HG03045 (cell line): Measurements from ENCODE around the gene CAP2.
"Not testable (repeated sequence)": the region's sequence is repeated elsewhere in the genome, so short reads cannot be mapped to it uniquely, and the experiment has no call there.

Experiments used
- ATAC-seq: cut with Tn5 transposase; IDR thresholded peaks from one replicate; pipeline ENCODE4 v1.9.1; 2021; ENCODE audit warnings: mild to moderate bottlenecking, moderate library complexity; ENCODE audit not compliant: unreplicated experiment

CAP2 gene

DNA sequence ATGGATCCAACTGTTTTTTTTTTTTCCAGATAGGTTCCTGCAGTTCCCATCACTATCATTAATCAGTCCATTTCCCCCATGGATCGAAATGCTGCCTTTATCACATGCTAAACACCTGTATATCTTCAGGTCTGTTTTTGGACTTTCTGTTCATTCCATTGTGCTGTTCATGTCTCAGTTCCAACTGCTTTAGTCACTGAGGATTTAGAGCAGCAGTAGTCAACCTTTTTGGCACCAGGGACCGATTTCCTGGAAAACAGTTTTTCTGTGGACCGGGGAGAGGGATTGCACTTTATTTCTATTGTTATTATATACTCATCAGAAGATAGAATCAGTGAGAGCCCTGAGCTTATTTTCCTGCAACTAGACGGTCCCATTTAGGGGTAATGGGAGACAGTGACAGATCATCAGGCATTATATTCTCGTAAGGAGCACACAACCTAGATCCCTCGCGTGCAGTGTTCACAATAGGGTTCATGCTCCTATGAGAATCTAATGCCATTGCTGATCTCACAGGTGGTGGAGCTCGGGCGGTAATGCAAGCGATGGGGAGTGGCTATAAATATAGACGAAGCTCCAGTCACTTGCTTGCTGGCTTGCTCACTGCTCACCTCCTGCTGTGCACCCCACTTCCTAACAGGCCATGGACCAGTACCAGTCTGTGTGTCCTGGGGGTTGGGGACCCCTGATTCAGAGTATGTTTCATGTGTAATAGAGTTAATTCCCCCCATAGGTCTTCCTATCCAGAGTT lies 46.0 kb downstream of the CAP2 start:
- ATAC-seq: no peak

GRCh38 chr6:17440811-17441210 lies 47.4 kb downstream of the CAP2 start:
- ATAC-seq: not testable (repeated sequence)

GRCh38 chr6:17442196-17442595 lies 48.8 kb downstream of the CAP2 start:
- no peak for ATAC-seq

GRCh38 chr6:17446713-17447112 lies 53.3 kb downstream of the CAP2 start:
- ATAC-seq: no peak

DNA sequence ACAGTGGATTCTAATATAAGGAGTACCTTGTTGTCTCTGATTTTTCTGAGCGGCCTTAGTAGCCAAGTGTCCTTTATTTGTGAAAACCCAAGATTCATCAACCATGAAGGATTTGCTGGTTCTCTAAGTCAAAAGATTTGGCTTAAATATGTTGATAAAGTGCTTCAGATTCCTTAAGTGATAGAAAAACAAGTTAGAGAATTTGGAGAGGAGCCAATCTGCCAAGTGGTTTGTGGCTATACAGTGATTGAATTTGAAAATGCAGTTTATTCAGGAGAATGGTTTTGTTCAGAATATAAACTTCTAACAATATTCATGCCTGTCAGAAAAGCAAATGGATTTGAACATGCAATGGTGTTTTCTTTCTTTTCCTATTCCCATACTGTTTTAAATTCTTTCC lies 54.8 kb downstream of the CAP2 start:
- no peak for ATAC-seq

- no peak for ATAC-seq
Observed at GRCh38 chr6:17450397-17450796, 57.0 kb downstream of the CAP2 start.

DNA sequence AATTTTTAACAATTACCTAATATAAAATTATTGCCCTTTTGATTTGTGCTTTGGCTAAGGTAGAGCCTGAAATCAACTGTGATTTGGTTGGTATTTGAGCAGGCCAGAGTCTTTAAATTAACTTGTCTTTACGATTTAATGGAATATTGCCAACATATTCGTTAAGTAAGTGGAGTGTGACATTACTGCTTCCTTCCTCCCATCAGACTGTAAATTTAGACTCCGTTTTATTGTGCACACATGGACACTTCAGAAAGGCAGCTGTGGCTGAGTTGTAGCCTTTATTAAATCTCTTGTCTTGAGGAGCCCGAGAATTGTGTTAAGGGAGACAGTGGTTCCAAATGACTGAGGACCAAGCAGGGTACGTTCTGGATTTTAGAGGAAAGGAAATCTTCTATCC lies 57.4 kb downstream of the CAP2 start:
- no peak for ATAC-seq

DNA sequence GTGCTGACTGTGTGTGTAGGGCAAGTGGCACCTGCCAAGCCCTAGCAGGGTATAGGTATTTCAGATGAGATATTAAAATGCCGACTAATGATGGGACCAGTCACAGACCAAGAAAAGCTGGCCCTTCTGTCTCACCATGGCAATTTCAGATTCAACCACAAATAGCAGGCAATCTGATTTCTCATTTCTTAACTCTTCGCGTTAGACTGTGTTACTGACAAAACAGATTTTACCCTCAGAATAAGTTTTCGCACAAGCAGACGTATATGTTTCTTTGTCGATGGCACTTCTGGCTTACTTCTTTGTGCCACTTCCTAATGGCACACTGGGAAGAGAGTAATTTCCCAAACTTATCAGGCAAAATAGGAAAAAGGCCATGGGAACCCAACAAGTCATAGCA lies 58.7 kb downstream of the CAP2 start:
- ATAC-seq: no peak

DNA sequence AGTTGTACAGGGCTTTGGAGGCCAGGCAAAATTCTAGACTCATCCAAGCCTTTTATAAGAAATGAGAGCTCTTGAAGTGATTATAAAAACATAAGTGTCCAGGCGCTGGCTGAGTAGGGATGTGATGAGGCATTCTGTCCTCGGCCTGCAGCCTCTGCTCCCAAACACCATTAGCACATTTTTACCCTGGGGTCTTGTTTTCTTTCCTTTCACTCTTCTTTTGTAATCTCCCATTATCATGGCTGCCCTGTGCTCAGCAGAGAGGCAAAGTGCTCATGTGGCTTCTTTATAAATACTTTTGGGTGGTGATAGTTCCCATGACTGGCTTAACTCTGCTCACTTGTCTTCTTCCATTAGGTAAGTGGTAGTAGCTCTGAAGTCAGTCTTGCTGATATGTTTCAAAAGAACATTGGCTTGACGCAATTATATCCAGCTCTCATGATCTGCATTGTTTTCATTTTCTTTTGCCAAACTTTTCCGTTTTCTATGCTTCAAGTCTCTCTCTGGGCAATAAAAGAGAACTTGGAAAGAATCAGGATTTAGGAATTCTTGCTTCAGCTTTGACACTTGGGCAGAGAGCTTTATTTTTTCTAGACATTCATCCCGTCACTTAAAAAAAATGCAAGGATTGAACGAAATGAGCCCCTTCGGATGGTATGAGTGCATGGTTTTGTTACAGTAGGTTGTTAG lies 61.1 kb downstream of the CAP2 start:
- ATAC-seq: no peak

DNA sequence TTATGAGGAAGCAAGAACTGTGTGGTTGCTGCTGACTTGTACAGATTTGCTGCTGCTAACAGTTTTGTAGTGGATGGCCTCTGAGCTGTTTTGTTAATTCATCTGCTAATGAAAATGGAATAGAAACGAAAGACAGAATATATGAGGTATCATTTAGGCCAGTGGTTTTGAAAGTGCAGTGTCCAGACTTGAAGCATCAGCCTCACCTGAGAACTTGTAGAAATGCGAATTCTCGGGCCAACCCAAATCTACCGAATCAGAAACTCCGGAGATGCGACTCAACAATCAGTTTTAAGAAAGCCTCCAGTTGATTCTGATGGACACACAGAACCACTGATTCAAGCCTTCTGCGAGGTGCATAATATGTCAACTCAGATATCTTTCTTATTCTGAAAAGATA lies 62.5 kb downstream of the CAP2 start:
- ATAC-seq: no peak

DNA sequence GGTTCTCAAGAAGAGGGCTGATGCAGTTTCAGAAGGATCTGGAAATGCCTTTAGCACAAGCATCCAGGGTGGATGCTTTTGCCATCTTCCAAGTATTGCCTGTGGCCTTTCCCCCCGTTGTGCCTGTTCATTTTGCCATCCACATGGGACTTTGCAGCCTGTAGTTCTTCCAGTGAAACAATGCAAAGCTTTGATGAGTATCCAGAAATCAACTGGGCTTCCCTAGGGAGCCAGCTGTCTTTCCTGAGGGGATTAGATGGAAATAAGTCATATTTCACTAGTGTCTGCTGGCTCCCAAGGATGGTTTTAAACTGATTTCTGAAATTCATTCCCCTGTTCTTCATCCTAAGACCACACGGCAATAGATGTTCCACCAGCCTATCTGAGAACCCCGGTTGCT lies 63.3 kb downstream of the CAP2 start:
- ATAC-seq: no peak

DNA sequence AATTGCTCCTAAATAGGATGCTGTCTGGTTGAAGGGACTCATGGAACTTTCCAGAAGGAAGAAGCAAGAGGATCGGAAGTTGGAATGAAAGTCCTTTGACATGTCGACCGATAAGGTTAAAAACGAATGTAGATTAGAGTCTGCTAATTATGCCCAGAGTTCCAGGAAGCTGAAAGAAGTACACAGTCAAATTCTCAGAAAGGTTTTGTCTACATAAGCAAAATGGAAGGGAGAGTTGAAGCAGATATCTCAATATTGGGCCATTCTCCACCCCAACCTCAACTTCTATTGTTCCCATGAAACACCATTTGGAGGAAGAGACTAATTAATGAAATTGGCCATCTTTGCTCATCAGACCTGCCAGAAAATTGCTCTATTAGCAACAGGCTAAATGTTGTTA lies 64.0 kb downstream of the CAP2 start:
- no peak for ATAC-seq

- ATAC-seq: no peak
Observed at GRCh38 chr6:17457956-17458355, 64.6 kb downstream of the CAP2 start.

DNA sequence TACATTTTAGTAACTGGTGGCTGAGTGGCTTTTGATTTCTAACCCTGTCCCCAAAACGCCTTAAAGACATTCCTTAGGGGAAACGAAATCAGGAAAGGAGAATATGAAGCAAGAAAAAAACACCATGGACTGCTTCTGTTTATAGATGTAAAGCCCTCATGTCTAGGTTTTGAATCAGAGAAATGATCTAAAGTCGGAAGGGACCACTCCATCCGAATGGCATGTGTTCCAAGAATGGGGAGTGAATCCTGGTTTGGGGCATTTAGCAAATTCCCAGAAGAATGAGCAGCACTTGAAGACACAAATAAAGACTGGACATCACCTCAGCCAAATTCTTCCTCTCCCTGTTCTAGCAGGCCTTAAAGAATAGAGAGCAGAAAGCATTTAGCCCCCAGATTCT lies 65.6 kb downstream of the CAP2 start:
- no peak for ATAC-seq

DNA sequence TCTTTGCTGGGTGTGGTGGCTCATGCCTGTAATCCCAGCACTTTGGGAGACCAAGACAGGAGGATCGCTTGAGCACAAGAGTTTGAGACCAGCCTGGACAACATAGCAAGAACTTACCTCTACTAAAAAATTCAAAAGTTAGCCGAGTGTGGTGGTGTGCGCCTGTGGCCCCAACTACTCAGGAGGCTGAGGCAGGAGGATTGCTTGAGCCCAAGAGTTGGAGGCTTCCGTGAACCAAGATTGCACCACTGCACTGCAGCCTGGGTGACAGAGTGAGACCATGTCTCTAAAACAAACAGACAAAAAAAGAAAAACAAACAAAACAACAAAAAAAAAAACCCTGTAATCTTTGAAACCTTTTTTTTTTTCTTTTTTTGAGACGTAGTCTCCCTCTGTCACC lies 67.5 kb downstream of the CAP2 start:
- no peak for ATAC-seq

GRCh38 chr6:17466147-17466546 lies 72.8 kb downstream of the CAP2 start:
- ATAC-seq: no peak

DNA sequence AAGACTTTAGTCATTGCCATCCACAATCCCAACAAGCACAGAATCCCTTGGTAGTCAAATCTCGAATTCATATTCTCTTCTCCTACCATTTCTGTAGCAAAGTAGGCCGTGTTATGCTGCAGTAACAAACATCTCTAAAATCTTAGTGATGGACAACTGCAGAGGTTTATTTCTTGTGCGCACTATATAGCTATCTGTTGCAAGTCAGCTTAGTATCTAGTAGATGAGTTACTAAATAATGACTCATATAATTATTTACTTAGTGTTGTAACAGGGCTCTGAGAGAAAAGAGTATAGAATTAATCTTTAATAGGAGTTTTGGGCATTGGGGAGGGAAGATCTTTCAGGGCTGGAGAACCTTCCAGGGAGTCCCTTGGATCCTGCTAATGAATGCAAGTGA lies 73.3 kb downstream of the CAP2 start:
- no peak for ATAC-seq

GRCh38 chr6:17469006-17469832 lies 75.8 kb downstream of the CAP2 start:
- ATAC-seq: no peak

DNA sequence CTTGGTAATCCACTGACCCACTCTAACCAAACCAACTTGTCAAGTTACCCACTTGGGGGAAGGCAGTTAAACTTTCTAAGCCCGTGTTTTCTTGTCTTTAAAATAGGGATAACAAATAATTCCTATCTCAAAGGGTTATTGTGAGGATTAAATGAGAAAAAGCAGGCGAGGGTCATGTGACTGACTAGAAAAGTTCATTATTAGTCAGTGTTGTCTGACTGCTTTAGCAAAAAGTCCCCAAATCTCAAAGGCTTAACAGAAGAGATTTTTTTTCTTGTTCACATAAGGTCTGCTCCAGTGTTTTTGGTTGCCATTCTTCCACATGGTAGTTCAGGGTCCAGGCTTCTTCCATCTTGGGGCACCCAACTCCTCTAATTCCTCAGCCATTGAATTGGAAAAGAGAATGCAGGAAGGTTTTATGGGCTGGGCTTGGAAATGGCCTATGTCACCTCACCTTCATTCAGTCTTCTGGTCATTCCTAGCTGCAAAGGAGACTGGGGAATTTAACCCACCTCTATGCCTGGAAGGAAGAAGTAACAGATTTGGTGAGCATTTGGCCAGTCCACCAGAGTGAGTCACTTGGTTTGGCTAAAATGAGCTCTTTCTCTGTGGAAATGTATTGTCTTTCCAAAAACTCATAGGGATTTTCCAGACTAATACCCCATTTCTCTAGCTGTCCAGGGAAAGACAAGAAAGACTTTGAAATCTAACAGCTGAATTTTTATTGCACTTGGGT lies 77.0 kb downstream of the CAP2 start:
- no peak for ATAC-seq

- no peak for ATAC-seq
Observed at GRCh38 chr6:17470938-17471327, 77.5 kb downstream of the CAP2 start.

GRCh38 chr6:17472653-17473183 lies 79.3 kb downstream of the CAP2 start:
- no peak for ATAC-seq
